CD4-positive, alpha-beta T cell treated with Interleukin-6 at 100 ng/mL for 8 hours (primary cell): ENCODE results near the gene SLC16A2.

Source experiments
- DNase-seq: peaks from one replicate; pipeline ENCODE4 v3.0.0-alpha.2; 2020; ENCODE audit warnings: mixed read lengths, low spot score

Gene SLC16A2

GRCh38 chrX:74536152-74536831 lies 115.0 kb downstream of the SLC16A2 start:
- peak; percentile 9 for DNase-seq

- no peak for DNase-seq
Measured at GRCh38 chrX:74536832-74537371, 115.6 kb downstream of the SLC16A2 start.

DNA sequence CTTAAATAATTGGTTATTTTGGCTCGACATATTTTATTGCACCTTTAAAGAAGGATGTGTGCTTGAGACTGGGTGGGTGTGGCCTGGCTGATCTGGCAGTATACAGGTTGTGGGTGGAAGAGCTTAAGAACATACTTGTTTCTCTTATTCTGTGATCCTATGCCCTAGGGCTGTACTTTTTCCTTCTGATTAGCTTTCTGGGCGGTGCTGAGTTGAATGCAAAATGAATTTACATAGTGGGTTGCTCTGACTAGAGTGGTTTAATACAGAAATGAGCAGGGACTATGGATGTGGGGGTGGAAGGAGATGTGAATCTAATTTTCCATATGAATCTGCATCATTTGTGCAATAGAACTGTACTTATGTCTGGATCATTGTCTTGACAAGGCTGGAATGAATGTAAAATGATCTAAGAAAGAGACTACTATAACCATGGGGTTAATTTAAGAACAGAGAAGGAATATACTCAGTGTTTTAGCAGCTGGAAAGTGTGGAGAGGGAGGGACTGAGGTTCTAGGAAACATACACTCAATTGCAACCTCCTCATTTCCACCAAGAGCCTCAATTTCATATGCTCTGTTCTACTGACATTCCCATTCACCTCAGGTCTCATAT lies 119.4 kb downstream of the SLC16A2 start:
- no peak for DNase-seq

DNA sequence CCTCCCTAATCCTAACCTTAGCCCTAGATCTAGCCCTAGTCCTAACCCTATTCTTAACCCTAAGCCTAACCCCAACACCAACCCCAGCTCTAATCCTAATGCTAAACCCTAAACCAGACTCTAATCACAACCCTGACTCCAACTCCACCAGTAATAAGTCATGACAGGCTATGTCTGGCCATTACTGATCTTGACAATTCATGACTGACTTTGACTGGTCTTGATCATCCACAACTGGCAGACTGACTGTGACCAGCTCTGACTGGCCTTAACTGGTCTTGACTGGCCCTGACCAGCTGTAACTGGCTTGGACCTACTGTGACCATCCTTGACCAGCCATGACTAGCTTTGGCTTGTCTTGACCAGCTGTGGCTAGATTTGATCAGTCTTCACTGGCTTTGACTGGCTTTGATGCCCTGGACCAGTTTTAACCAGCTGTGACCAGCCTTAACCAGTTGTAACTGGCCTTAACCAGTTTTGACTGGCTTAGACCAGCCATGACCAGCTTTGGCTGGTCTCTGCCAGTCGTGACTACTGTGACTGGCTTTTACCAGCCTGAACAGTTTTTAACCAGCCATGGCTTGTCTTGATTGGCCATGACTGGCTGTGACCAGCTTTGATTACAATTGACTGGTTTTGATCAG lies 124.7 kb downstream of the SLC16A2 start:
- DNase-seq = no peak

- no peak for DNase-seq
Measured at GRCh38 chrX:74546984-74547383, 125.7 kb downstream of the SLC16A2 start.

DNA sequence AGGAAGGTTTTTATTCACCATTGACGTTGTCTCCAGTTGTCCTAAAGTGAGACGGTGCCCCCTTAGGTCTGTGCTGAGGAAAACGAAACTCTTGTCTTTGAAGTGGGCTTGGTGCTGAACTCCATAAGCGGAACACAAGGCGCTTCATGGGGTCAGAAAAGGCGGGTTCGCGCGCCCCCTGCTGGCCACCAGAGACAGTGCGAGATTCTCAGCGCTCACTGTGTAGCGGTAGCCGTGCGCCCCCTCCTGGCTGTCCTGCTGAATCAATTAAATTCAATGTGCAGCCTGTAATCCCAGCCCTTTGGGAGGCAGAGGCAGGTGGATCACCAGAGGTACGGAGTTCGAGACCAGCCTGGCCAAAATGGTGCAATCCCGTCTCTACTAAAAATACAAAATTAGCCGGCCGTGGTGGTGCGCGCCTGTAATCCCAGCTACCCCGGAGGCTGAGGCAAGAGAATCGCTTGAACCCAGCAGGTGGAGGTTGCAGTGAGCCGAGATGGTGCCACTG lies 129.1 kb downstream of the SLC16A2 start:
- peak; percentile 86 for DNase-seq

GRCh38 chrX:74551934-74552333 lies 130.6 kb downstream of the SLC16A2 start:
- no peak for DNase-seq

DNA sequence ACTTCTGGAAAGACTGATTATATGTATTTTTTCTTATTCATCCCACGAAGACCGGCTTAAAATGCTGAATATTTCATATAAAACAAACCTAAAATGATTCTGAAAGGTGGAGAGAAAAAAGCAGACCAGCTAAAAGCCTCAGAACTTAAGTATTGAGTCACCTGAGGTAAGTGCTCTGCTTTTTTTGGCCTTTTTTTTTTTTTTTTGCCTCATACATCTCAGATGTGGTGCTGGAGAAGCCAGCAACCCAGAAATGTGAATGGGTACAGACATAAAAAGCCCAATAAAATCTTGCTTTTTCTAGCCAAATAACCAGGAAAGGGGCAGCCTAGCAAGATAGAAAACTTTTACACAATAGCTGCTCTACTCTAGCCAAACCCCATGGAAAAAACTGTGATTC lies 136.1 kb downstream of the SLC16A2 start:
- no peak for DNase-seq

GRCh38 chrX:74578137-74578536 lies 156.8 kb downstream of the SLC16A2 start:
- DNase-seq = no peak

GRCh38 chrX:74579597-74580198 lies 158.4 kb downstream of the SLC16A2 start:
- no peak for DNase-seq
